ENCODE results near the gene COX7A2. TPM values are rescaled to one million over a fixed set of nuclear protein-coding genes. Genes with fewer than 3 reads are reported as not detected.

The COX7A2 gene
- total RNA-seq, 1 experiment from 2014 or later, result 600 TPM

- RAD21 ChIA-PET (ENCODE audit: low non-redundant PET in 1 of 2, low total read pairs in 2 of 2, uncharacterized antibody in 2 of 2, unreplicated experiment in 2 of 2), result no interaction called here
- Histone ChIP-seq H3K9me2 (ENCODE audit: insufficient read depth) (no peaks in the 10 kb centered on the region), H3K9me3 (ENCODE audit: control insufficient read depth in 1 of 2, insufficient read depth in 1 of 2, low read depth in 1 of 2, low read length in 2 of 2) (no peaks in the 10 kb centered on the region), H3K4me1 (ENCODE audit: control insufficient read depth in 1 of 2, insufficient read depth in 2 of 2, low read length in 2 of 2) (peaks cover 0 to 7% of the 10 kb centered on the region in 2 experiments; a peak in 2 of 4 replicates), H3K4me3 (replicated peaks in 1 of 2; ENCODE audit: low read depth in 1 of 2, low read length in 2 of 2) (no peak overlapping the region), H3K27me3 (ENCODE audit: insufficient read depth, low read length) (no peaks in the 10 kb centered on the region), H3K27ac (ENCODE audit: low read depth, low read length) (no peak overlapping the region), H3K9ac (ENCODE audit: low read length) (no peak overlapping the region), H2AFZ (ENCODE audit: low read depth, low read length, poor library complexity, severe bottlenecking) (no peak overlapping the region), H3K4me2 (ENCODE audit: low read length) (no peak overlapping the region), H4K20me1 (ENCODE audit: insufficient read depth) (no peaks in the 10 kb centered on the region), H3K79me2 (ENCODE audit: insufficient read depth, low read length) (no peaks in the 10 kb centered on the region), H3K36me3 (ENCODE audit: control insufficient read depth in 1 of 2, insufficient read depth in 2 of 2, low read length in 2 of 2) (no peaks in the 10 kb centered on the region)
- TF ChIP-seq ELF1 (IDR thresholded peaks at IDR 0.05; ENCODE audit: borderline replicate concordance, low read depth) (no peak), CEBPB (IDR thresholded peaks at IDR 0.05; ENCODE audit: low read depth) (no peak), EZH2 (IDR thresholded peaks at IDR 0.05) (no peak), SIN3A (IDR thresholded peaks at IDR 0.05; ENCODE audit: low read depth) (no peak), CTCF (IDR thresholded peaks at IDR 0.05 in 2 of 3, conservative IDR thresholded peaks at IDR 0.05 in 1 of 3; ENCODE audit: borderline replicate concordance in 1 of 3, insufficient read depth in 1 of 3, low read depth in 2 of 3, low read length in 2 of 3) (no peak), YY1 (IDR thresholded peaks at IDR 0.05; ENCODE audit: extremely low read depth, insufficient replicate concordance, low read depth, low read length) (no peak), SRF (IDR thresholded peaks at IDR 0.05; ENCODE audit: low read depth) (no peak), SP1 (IDR thresholded peaks at IDR 0.05; ENCODE audit: low read depth) (no peak), JUND (IDR thresholded peaks at IDR 0.05) (no peak), ATF3 (IDR thresholded peaks at IDR 0.05) (no peak), REST (IDR thresholded peaks at IDR 0.05; ENCODE audit: low read depth) (no peak), ZFX (IDR thresholded peaks at IDR 0.05) (no peak), POLR2A (IDR thresholded peaks at IDR 0.05; ENCODE audit: borderline replicate concordance, extremely low read depth, insufficient read depth, insufficient read length) (no peak), FOSL1 (IDR thresholded peaks at IDR 0.05; ENCODE audit: low read depth) (no peak), RAD21 (IDR thresholded peaks at IDR 0.05; ENCODE audit: low read depth) (no peak), EZH2phosphoT487 (IDR thresholded peaks at IDR 0.05; ENCODE audit: borderline replicate concordance) (no peak), TCF7L2 (IDR thresholded peaks at IDR 0.05; ENCODE audit: borderline replicate concordance, extremely low read depth, insufficient read depth, insufficient read length) (no peak), ZNF274 (IDR thresholded peaks at IDR 0.05; ENCODE audit: low read depth, low read length) (no peak), CBX3 (IDR thresholded peaks at IDR 0.05; ENCODE audit: low read depth) (no peak)
- TF ChIP-seq, protein P1, sequence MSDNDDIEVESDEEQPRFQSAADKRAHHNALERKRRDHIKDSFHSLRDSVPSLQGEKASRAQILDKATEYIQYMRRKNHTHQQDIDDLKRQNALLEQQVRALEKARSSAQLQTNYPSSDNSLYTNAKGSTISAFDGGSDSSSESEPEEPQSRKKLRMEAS (IDR thresholded peaks at IDR 0.05), result no peak
- intact Hi-C loops (cut with micrococcal nuclease), result no loop called here
- no peak for ATAC-seq
- POLR2A ChIA-PET, result no interaction called here
- CTCF ChIA-PET, result no interaction called here
- no peak for DNase-seq (ENCODE audit: low read depth, low spot score)
- no TSS peak for BruUV-seq (replicated peaks)
These were observed 24.3 kb downstream of the COX7A2 start for GRCh38 chr6:75219263-75219662.
